GM21526 (cell line): ENCODE data around the gene NOP53.
"Not testable (repeated sequence)": the region's sequence is repeated elsewhere in the genome, so short reads cannot be mapped to it uniquely, and the experiment has no call there.

Source experiments
- ATAC-seq: cut with Tn5 transposase; IDR thresholded peaks from one replicate; pipeline ENCODE4 v1.9.1; 2021; ENCODE audit warnings: moderate library complexity; ENCODE audit not compliant: unreplicated experiment, low FRiP score

Gene NOP53

GRCh38 chr19:47716270-47716937 lies 28.9 kb upstream of the NOP53 start:
- no peak for ATAC-seq

- ATAC-seq: not testable (repeated sequence)
These were observed 26.8 kb upstream of the NOP53 start for GRCh38 chr19:47718415-47719046.

DNA sequence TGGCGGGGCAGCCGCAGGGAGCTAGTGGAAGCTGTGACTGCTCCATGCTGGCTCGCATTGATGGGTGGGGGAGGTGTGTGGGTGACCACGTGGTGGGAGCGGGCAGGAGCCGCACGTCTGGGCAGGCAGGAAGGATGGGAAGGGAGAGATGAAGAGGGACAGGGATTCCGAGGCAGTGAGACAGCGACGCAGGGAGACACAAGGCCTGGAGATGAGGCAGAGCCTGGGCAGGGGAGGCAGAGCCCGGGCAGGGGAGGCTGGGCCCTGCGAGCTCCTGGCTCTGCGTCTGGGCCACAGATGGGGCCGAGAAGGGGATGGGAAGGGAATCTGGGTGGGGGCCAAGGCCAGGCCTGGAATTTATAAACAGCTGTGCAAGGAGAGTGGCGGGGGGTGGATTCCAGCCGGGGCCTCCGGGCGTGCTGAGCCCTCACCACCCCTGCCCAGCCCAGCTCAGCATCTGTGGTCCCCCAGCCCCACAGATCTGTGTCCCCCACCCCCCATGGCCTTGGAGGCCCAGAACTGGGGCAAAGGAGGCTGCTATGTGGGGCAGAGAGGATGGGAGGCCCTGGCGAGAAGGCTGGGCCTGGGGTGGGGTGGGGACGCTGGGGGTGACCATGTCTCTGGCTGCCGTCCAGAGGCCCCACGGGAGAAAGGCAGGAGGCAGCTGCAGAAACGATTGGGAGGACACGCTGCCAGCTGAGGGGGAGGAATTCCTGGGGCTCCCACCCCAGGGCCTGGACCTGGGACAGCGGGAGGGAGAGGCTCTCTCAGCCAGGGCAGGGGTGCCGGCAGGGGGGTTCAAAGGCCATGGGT lies 26.1 kb upstream of the NOP53 start:
- no peak for ATAC-seq

DNA sequence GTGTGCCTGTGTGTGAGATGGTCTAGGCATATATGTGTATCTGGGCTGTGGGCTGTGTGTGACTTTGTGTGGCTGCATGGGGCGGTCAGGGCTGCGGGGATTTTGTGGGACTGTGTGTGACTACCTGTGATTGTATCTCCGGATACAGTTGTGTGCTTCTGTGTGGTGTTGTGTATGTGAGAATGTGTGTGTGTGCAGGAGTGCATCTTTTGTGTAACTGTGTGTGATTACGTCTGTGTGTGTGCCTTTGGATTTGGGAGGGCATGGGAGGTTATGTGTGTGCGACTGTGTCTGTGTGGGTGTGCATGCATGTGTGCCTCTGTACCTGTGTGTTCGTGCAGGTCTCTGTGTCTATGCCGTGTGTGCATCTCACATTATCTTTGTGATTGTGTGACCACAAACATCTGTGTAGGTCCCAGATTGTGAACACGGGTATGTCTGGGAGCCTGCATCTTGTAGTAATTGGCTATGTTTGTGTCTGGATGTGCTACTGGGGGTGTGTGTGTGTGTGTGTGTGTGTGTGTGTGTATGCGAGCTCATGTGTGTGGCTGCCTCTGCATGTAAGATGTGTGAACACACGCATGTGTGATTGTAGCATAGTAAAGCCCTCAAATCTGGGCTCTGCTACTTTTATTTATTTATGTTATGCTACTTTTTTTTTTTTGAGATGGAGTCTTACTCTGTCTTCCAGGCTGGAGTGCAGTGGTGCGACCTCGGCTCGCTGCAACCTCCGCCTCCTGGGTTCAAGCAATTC lies 24.5 kb upstream of the NOP53 start:
- no peak for ATAC-seq

- no peak for ATAC-seq
These were observed 21.8 kb upstream of the NOP53 start for GRCh38 chr19:47723581-47723940.

- ATAC-seq: no peak
These were observed 19.5 kb upstream of the NOP53 start for GRCh38 chr19:47725759-47726401.

GRCh38 chr19:47726467-47726866 lies 18.9 kb upstream of the NOP53 start:
- no peak for ATAC-seq

DNA sequence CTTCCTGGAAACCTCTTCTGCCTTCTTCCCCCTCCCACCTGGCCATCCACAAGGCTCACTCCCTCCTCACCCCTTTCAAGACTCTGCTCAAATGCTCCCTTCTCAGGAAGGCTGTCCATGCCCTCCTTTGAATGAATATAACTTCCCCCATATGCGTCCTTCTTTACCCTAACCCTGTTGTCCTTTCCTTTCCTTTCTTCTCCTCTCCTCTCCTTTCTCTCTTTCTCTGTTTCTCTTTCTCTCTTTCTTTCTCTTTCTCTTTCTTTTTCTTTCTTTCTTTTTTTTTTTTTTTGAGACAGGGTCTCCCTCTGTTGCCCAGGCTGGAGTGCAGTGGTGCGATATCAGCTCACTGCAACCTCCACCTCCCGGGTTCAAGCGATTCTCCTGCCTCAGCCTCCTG lies 17.1 kb upstream of the NOP53 start:
- not testable (repeated sequence) for ATAC-seq

GRCh38 chr19:47729468-47729798 lies 15.9 kb upstream of the NOP53 start:
- ATAC-seq: no peak

DNA sequence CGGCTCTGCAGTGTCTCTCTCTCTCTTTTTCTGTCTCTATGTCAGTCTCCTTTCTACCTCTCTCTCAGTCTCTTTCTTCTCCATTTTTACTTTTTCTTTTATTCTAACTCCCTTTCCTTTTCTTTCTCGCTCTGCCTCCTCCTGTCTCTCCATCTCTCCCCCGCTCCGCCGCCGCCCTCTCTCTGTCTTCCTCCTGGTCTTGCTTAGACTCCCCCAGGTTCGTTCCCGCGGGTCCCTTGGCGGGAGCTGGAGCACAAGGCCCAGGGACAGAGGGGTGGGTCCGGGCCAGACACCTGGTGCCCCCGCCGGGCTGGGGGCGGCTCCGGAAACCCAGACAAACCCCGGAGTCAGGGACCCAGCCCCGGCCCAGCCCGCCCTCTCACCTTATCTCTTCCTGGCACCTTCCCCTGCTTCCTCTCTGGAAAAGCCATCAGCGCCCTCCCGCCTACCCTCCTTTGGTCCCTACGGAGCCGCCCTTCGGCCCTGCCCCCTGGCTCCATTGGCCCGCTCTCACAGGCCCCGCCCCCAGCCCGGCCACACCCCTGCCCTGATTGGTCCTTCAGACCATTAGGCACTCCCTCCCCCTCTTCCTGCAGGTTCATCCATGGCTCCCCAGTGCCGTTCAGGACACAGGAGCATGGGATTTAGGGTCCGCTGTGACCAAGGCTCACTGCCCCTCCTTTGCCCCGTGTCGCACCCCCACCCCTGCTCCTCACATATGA lies 15.4 kb upstream of the NOP53 start:
- no peak for ATAC-seq

DNA sequence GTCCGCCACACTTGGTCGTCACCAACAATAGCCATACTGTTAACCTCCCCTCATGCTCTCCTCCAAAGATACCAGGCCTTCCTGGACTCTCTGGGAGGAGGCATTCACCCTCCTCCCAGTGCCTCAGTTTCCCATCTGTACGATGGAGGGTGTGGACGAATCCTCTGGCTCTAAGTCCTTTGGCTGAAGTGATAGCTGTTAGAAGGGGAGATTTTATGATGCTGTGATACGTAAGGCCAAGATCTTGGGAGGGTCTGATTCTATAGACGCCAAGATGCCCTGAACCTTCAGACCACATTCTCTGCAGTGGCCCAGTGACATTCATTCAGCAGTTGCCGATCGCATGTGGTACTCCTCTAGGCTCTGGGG lies 14.8 kb upstream of the NOP53 start:
- no peak for ATAC-seq

GRCh38 chr19:47730910-47731309 lies 14.4 kb upstream of the NOP53 start:
- no peak for ATAC-seq

GRCh38 chr19:47735131-47735530 lies 10.2 kb upstream of the NOP53 start:
- ATAC-seq: no peak

DNA sequence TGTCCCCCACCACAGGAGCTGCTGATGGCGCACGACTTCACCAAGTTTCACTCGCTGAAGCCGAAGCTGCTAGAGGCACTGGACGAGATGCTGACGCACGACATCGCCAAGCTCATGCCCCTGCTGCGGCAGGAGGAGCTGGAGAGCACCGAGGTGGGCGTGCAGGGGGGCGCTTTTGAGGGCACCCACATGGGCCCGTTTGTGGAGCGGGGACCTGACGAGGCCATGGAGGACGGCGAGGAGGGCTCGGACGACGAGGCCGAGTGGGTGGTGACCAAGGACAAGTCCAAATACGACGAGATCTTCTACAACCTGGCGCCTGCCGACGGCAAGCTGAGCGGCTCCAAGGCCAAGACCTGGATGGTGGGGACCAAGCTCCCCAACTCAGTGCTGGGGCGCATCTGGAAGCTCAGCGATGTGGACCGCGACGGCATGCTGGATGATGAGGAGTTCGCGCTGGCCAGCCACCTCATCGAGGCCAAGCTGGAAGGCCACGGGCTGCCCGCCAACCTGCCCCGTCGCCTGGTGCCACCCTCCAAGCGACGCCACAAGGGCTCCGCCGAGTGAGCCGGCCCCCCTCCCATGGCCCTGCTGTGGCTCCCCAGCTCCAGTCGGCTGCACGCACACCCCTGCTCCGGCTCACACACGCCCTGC lies 4.4 kb upstream of the NOP53 start:
- ATAC-seq: no peak

- no peak for ATAC-seq
These were observed 3.7 kb upstream of the NOP53 start for GRCh38 chr19:47741544-47742140.

DNA sequence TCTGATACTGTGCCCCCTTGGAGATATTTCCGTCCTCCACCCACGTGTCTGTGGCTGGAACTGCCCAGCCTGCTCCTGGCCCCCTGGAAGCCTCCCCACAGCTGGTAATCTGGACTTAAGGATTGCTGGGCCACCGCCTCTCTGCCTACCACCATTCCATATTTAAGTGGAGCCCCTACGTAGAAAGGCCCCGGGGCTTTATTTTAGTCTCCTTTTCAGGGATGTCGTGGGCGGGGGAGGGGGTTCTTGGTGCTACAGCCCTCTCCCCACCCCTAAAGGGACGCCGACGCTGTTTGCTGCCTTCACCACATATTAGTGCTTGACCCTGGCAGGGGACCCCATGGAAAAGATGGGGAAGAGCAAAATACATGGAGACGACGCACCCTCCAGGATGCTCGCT lies 2.7 kb upstream of the NOP53 start:
- no peak for ATAC-seq

- ATAC-seq: not testable (repeated sequence)
These were observed 783 bp downstream of the NOP53 start for GRCh38 chr19:47746129-47746528.

GRCh38 chr19:47749326-47749725 lies 4.0 kb downstream of the NOP53 start:
- no peak for ATAC-seq

- ATAC-seq: no peak
These were observed 5.4 kb downstream of the NOP53 start for GRCh38 chr19:47750752-47751151.
